ENCODE data around the gene RNASE8.
"Not testable (repeated sequence)": the region's sequence is repeated elsewhere in the genome, so short reads cannot be mapped to it uniquely, and the experiment has no call there.

Gene RNASE8

GRCh38 chr14:21029917-21030316 lies 27.7 kb upstream of the RNASE8 start, which contains the start of gene TPPP2:
TPPP2 (plus strand) TSS chr14:21030217; CDS start chr14:21030582, 365 bp downstream.
- DNase-seq (ENCODE audit: low read depth, low spot score): no peak

- DNase-seq (ENCODE audit: low read depth, low spot score): no peak
Measured at GRCh38 chr14:21030531-21030930, 27.1 kb upstream of the RNASE8 start.

DNA sequence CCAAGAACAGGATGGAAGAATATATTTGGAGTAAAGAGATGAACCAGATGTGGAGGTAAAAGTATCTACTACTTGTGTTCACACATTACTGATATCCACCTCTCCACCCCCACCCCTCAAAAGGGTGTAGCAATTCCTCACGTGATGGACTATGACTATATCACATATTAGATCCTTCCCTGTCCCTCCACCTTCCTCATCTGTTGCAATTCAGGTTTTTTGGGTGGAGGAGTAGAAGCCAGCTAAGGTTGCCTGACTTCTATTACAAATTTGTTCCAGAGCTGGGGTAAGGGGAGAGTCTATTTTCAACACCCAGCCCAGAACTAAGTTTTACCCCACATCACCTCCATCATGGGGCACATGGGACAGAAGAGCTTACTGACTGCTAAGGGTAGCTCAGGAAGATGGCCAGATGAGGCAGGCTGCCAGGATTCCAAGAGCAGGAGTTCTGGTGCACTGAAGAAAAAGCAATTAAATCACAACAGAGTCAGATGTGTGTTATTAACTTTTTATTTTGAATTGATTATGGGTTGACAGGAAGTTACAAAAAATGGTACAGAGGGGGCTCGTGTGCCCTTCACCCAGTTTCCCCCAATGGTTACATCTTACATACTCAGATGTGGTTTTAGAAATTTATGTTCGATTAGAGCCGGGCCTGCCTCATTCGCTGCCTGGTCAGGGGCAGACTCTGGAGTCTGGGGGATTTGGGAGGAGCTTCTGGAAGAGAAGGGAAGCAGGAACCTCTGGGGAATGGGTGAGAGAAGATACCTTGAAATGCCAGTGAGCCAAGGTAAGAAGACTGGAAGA lies 25.1 kb upstream of the RNASE8 start:
- DNase-seq (ENCODE audit: low read depth, low spot score): no peak

- no peak for DNase-seq (ENCODE audit: low read depth, low spot score)
Measured at GRCh38 chr14:21033133-21033698, 24.4 kb upstream of the RNASE8 start.

GRCh38 chr14:21034707-21035106 lies 22.9 kb upstream of the RNASE8 start, which contains the start of gene RNASE13:
RNASE13 (minus strand) TSS chr14:21034807; CDS start chr14:21034288, 519 bp downstream.
- no peak for DNase-seq (ENCODE audit: low read depth, low spot score)

DNA sequence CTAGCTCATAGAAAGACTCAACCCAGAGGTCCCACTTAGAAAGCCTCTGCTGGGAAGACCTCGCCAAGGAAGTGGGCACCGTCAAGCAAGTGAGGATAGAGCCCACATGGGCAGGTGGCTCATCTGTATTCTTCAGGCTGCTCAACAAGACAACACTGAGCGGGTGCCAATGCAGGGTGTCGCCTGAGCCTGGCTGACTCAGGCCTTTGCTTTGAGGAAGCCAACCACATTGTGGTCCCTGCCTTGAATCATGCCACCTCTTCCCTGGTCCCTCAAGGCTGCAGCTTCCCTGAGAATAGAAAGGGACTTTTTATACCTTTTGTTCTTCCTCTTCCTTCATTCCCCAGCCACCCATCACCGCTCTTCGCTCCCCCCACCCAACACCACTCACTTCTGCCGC lies 20.9 kb upstream of the RNASE8 start:
- no peak for DNase-seq (ENCODE audit: low read depth, low spot score)

GRCh38 chr14:21037156-21037555 lies 20.5 kb upstream of the RNASE8 start:
- no peak for DNase-seq (ENCODE audit: low read depth, low spot score)

GRCh38 chr14:21038441-21039422 lies 18.9 kb upstream of the RNASE8 start:
- DNase-seq (ENCODE audit: low read depth, low spot score): no peak

- no peak for DNase-seq (ENCODE audit: low read depth, low spot score)
Measured at GRCh38 chr14:21039585-21040369, 17.8 kb upstream of the RNASE8 start.

DNA sequence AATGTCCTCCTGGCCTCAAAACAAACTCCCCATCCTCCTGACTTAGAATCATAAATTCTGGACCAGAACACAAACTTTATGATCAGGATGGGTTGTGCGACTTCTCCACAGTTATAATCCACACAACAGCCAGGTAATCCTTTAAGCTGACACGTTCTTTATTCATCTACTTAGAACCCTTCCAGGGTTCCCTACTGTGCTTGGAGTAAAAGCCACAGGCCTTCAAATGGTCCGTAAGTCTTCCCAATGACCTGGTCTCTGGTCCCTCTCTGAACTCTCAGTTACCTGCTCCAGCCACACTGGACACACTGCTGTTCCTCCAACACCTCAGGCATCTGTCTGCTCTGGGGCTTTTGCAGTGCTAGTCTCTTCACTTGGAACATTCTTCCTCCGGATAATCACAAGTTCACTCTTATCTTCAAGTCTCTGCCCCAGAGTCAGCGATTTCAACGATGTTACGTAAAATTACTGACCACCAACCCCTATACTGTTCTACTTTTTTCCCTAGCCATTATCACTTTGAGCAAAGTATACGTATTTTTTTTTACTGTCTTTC lies 17.2 kb upstream of the RNASE8 start:
- DNase-seq (ENCODE audit: low read depth, low spot score): no peak

DNA sequence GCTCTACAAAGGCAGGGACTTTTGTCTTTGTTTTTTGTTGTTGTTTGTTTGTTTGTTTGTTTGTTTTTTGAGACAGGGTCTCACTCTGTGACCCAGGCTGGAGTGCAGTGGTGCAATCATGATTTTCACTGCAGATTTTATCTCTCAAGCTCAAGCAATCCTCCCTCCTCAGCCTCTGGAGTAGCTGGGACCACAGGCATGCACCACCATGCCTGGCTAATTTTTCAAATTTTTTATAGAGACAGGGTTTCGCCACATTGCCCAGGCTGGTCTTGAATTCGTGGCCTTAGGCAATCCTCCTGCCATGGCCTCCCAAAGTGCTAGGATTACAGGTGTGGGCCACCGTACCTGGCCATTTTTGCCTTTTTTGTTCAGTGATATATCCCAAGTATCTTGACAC lies 16.7 kb upstream of the RNASE8 start:
- DNase-seq (ENCODE audit: low read depth, low spot score): not testable (repeated sequence)

GRCh38 chr14:21041676-21042433 lies 15.8 kb upstream of the RNASE8 start, which contains the start of gene RNASE7:
RNASE7 (plus strand) TSS chr14:21042362; CDS start chr14:21042993, 631 bp downstream.
- DNase-seq (ENCODE audit: low read depth, low spot score): no peak

DNA sequence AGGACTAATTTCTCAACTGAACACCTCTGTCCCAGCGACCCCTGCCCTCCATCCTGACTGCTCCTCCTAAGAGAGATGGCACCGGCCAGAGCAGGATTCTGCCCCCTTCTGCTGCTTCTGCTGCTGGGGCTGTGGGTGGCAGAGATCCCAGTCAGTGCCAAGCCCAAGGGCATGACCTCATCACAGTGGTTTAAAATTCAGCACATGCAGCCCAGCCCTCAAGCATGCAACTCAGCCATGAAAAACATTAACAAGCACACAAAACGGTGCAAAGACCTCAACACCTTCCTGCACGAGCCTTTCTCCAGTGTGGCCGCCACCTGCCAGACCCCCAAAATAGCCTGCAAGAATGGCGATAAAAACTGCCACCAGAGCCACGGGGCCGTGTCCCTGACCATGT lies 14.7 kb upstream of the RNASE8 start:
- DNase-seq (ENCODE audit: low read depth, low spot score): no peak

- DNase-seq (ENCODE audit: low read depth, low spot score): no peak
Measured at GRCh38 chr14:21043387-21043973, 14.1 kb upstream of the RNASE8 start.

- DNase-seq (ENCODE audit: low read depth, low spot score): no peak
Measured at GRCh38 chr14:21043974-21044618, 13.5 kb upstream of the RNASE8 start.

GRCh38 chr14:21047378-21047781 lies 10.2 kb upstream of the RNASE8 start:
- no peak for DNase-seq (ENCODE audit: low read depth, low spot score)

GRCh38 chr14:21048638-21049037 lies 9.0 kb upstream of the RNASE8 start:
- DNase-seq (ENCODE audit: low read depth, low spot score): no peak

GRCh38 chr14:21049271-21049673 lies 8.3 kb upstream of the RNASE8 start:
- DNase-seq (ENCODE audit: low read depth, low spot score): no peak

- DNase-seq (ENCODE audit: low read depth, low spot score): no peak
Measured at GRCh38 chr14:21050597-21050996, 7.0 kb upstream of the RNASE8 start.
